Neural cell (in vitro differentiated cells): Measurements from ENCODE around the gene ZNF587B.
"Not testable (repeated sequence)": the region's sequence is repeated elsewhere in the genome, so short reads cannot be mapped to it uniquely, and the experiment has no call there.

Experiments used
- CTCF ChIP-seq: fragments of 450-650 bp; IDR thresholded peaks from 2 replicates; pipeline ENCODE4 v1.5.1; 2014; ENCODE audit warnings: antibody characterized with exemption, mild to moderate bottlenecking, moderate library complexity; ENCODE audit not compliant: poor library complexity, severe bottlenecking
- POLR2AphosphoS5 ChIP-seq: IDR thresholded peaks from 2 replicates; pipeline ENCODE4 v1.6.1; 2012

GRCh38 chr19:57836991-57837390 lies 6.9 kb downstream of the ZNF587B start:
- not testable (repeated sequence) for TF ChIP-seq CTCF, POLR2AphosphoS5
